NCI-H1105 treated with DMSO at 0.1 percent for 48 hours (cell line): ENCODE results near the gene C15orf40.
"Not testable (repeated sequence)": the region's sequence is repeated elsewhere in the genome, so short reads cannot be mapped to it uniquely, and the experiment has no call there.

Experiments used
- DNase-seq: peaks from one replicate; lab custom pipeline; 2025; lab: John Stamatoyannopoulos, UW

Gene C15orf40

DNA sequence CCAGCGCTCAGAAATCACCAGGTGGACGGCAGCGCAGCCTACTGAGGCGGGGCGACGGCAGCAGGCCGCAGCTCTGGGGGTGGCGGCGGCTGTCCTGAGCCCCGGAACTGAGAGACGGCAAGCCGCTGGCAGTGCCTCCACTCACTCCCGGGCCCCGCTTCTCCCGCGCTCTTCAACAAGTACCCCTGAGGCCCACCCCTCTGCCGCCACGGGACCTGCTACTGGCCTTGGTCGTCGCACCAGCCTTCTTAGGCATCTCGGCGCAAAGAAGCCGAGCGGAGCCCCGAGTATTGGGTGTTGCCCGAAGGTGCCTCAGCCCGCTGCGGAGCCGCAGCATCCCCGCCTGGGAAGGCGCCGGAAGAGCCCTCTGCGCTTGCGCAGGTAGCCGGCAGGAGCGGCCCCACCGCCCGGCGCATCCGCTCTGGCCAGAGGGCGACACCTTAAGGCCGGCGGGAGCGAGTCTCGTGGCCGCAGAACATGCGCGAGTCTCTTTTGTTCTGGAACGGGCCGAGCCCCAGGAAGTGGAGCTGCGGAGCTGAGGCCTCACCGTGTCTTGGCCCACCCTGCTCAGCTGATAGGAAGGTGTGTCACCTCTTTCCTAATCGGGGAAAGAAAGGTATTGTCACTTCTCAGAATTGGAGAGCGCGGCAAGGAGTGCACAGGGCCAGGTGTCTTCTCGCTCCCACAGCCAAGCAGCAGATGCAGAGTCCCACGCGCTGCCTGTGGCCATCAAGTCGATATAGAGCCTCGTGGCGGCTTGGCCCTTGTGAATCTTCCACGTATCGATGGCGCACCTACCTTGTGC, at the start of gene C15orf40:
TSS of gene C15orf40 (minus strand) at position 369 of the 805 bp plus-strand sequence. CDS start at position 337, 32 bp downstream.
- peak; percentile 65 for DNase-seq

GRCh38 chr15:83057696-83058376, 46.4 kb upstream of the C15orf40 start:
- no peak for DNase-seq

GRCh38 chr15:83057002-83057401, 45.6 kb upstream of the C15orf40 start:
- no peak for DNase-seq

DNA sequence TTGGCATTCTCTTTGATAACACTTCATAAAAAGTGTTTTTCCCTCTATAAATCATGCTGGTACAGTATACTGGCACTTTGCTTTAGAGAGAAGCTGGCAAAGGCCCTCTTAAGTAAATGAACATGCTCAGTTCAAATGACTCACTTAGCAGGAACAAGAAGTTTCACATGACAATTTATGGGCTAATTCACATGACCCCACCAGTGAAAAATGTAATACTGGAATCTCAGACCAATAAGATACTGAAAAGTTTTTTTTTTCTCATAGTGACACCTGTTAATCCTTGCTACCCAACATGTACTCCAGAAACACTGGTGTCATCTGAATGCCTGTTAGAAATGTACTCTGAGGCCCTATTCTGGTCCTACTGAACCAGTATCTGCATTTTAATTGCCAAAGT, 41.7 kb upstream of the C15orf40 start:
- DNase-seq = no peak

DNA sequence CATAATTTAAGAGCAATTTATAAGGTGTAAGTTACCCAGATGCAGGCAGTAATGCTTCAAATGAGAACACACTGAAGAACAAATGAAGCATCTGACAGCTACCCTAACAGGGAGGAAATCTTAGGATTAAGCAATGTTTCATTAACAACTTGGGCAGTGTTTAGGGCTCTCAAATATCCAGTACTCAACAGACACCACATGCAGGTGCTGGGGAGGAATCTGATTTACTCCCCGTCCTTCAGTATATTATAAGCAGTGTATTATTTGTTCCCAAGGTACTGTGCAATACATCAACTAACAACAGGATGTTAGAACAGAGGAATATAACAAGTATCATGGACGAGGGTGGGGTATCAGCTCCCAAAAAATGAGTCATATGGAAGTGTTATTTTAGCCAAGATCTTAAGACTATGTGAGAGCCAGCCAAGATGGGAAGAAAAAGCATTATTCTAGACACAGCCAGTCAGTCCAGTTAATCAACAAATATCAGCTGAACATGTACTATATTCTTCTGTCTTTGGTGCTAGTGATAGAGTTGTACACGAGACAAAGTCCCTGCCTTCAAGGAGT, 35.2 kb upstream of the C15orf40 start:
- no peak for DNase-seq

- no peak for DNase-seq
These were observed 32.7 kb upstream of the C15orf40 start for GRCh38 chr15:83044156-83044555.

- DNase-seq = no peak
These were observed 27.8 kb upstream of the C15orf40 start for GRCh38 chr15:83039206-83039605.

DNA sequence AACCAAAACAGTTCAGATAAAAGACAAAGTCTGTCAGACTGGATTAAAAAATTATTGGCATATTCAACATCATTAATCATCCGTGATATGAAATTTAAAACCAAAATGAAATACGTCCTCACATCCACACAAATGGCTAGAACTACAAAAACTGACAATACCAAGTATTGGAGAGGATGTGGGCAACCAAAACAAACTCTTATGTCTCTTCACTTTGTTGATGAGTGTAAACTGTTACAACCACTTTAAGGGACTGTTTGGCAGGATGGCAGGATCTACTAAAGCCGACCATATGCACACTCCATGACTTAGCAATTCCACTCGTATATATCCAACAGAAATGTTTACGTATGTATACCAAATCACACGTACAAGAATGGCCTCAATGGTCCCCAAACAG, 24.8 kb upstream of the C15orf40 start:
- DNase-seq = no peak

- not testable (repeated sequence) for DNase-seq
These were observed 19.8 kb upstream of the C15orf40 start for GRCh38 chr15:83031234-83031633.

DNA sequence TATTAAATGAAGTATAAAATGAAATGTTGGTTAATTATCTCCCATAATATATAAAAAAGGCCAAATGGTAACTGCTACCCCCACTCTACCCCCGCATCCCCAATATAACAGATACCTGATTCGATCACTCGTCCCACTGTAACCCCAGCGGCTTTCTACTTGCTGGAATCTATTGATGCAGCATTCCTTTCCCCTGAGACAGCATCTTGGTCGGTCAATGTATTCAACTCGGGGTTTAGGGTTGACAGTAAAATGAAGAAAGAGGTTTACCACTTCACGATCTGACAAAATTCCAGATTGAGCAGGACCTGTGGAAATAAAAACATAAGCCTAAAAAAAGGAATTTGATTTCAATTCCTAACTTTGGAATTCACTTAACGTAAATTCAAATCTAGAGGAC, 18.6 kb upstream of the C15orf40 start:
- DNase-seq = no peak

GRCh38 chr15:83018436-83018835, 7.0 kb upstream of the C15orf40 start:
- DNase-seq = no peak

DNA sequence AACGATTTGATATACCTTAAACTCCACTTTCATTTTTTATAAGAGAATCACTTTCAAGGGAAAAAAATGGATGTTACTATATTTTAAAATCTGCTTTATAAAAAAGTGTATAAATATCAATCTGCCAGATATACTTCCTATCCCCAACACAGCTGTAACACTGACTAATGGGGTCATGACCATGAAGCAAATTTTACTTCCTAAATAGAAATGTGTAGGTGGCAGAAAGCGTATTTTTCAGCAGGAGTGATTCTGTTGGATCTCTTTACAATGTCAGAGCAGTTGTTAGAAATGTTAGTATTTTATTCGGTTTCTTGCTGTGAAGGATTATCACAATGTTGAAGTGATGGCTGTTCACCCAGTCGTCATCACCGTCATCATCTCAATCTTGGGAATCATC, 5.5 kb upstream of the C15orf40 start:
- no peak for DNase-seq

GRCh38 chr15:83015361-83015760, 3.9 kb upstream of the C15orf40 start:
- no peak for DNase-seq

DNA sequence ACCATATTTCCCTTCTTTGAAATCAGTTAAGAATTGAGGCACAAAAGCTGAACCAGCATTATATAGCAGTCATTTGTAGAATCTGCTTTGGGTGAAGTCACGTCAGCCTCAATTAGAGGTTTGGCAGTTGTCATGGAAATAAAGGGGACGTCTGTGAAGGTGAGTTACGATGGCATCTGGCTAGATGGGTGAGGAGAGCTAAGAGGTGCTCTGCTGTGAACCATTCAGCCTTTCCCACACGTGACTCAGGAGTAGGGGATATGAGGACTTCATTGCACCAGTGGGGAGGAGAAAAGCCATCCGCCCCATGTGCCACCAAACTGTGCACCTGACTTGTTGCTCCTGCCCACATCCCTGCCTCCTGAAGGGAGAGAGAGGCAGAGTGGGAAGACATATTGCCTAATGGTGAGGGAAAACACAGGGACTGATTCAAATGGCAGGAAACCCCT, 2.8 kb upstream of the C15orf40 start:
- no peak for DNase-seq

DNA sequence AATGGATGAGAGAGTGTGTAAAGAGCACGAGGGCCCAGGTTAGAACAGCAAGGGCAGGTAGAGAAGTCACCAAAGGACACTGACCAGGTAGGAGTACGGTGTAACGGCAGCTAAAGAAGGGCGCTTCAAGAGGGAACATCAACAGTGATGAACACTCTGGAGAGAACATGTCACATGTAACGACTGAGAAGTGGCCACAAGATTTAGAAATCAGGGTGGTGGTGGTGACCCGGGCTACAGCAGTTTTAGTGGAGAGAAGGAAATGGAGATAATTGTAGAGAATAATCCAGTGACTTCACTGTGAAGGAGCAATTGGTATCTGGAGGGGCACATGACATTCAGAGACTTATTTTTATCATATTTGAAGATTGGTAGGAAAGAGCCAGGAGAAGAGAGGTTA, 1.2 kb upstream of the C15orf40 start:
- DNase-seq = no peak

DNA sequence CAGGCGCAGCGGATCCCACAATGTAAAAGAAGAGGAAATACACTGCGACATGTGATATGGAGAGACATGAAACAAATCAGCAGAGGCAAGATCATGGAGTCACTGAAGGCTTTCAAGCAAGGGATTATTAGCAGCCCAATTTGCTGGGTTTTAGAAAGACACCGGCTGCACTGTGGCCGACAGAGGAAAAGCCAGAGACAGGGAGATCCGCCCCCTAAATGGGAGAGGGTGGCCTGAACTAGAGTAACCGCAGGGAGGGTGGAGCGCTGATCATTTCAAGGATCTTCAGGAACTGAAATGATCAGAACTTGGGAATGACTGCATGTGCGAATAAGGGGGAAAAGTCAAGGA, 612 bp upstream of the C15orf40 start:
- no peak for DNase-seq

- DNase-seq = peak; percentile 49
These were observed 649 bp downstream of the C15orf40 start for GRCh38 chr15:83010709-83011270.

GRCh38 chr15:83000672-83001031, 10.8 kb downstream of the C15orf40 start:
- DNase-seq = not testable (repeated sequence)

GRCh38 chr15:82999905-83000671, 11.4 kb downstream of the C15orf40 start:
- peak; percentile 55 for DNase-seq

DNA sequence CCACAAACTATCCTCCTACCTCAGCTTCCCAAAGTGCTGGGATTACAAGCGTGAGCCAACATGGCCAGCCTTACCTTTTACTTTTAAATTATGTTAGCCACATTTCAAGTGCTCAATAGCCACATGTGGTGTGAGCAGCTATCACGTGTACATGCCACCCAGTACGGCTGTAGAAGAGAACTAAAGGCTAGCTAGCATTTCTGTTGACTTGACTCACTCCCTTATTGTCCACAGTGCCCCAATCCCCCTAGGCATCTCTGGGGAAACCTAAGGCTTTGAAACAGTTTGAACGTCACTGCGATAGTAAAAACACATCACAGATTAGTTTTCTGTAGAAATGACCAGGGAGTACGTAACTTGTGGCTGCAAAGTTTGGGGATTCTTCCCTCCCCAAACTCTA, 12.0 kb downstream of the C15orf40 start:
- DNase-seq = no peak

GRCh38 chr15:82995938-82996337, 15.5 kb downstream of the C15orf40 start:
- DNase-seq = no peak

- DNase-seq = no peak
These were observed 16.4 kb downstream of the C15orf40 start for GRCh38 chr15:82995076-82995475.
